HL-60 (cell line): ENCODE results near the gene CDKL1.

Experiments used
- DNase-seq, 2 experiments: peaks; one replicate each; pipeline ENCODE4 v3.0.0-alpha.2; 2010 to 2020; ENCODE audit warnings: low read depth in 1 of 2, low spot score in 1 of 2
- H3K27ac ChIP-seq: fragments of 250-450 bp; sonication (Bioruptor Pico); replicated peaks from 2 replicates; pipeline ENCODE4 v1.5.1; 2020; ENCODE audit warnings: mild to moderate bottlenecking, moderate library complexity
- H3K27me3 ChIP-seq: fragments of 250-450 bp; sonication (Bioruptor Pico); 2 replicates; pipeline ENCODE4 v1.5.1; 2021; ENCODE audit warnings: mild to moderate bottlenecking, moderate library complexity; ENCODE audit not compliant: insufficient read depth, poor library complexity, severe bottlenecking
- H3K4me3 ChIP-seq: replicated peaks from 2 replicates; pipeline ENCODE4 v1.5.1; 2011; ENCODE audit warnings: mild to moderate bottlenecking, control low read depth, low read length; ENCODE audit not compliant: insufficient read depth
- GABPA ChIP-seq: IDR thresholded peaks from 2 replicates; pipeline ENCODE4 v1.6.1; 2012; ENCODE audit warnings: low read depth
- POLR2AphosphoS5 ChIP-seq: IDR thresholded peaks from 2 replicates; pipeline ENCODE4 v1.6.1; 2012; ENCODE audit warnings: low read depth
- REST ChIP-seq: IDR thresholded peaks from 2 replicates; pipeline ENCODE4 v1.6.1; 2012; ENCODE audit warnings: low read depth; ENCODE audit not compliant: insufficient replicate concordance
- SPI1 ChIP-seq: IDR thresholded peaks from 2 replicates; pipeline ENCODE4 v1.6.1; 2012; ENCODE audit warnings: low read depth, mild to moderate bottlenecking, borderline replicate concordance
- TF ChIP-seq, protein P1 (sequence below): IDR thresholded peaks from one replicate; pipeline ENCODE4 v1.5.1; 2011; ENCODE audit warnings: low read length, control low read depth, inconsistent platforms; ENCODE audit not compliant: insufficient read depth

The CDKL1 gene

DNA sequence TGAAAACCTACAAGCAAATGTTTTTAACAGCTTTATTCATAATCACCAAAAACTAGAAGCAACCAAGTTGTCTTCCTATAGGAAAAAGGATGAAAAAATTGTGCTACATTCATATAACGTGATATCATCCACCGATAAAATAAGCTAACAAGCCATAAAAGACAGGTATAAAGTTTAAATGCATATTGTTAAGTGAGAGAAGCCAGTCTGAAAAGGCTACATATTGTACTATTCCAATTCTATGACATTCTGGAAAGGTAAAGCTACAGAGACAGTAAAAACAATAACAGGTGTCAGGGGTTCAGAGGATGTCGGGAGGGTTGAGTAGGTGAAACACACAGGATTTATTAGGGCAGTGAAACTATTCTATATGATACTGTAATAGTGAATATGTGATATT, 22.7 kb downstream of the CDKL1 start:
- no peak overlapping the region for H3K4me3 ChIP-seq
- TF ChIP-seq GABPA (no peak), REST (no peak), SPI1 (no peak), POLR2AphosphoS5 (no peak)
- TF ChIP-seq, protein P1, sequence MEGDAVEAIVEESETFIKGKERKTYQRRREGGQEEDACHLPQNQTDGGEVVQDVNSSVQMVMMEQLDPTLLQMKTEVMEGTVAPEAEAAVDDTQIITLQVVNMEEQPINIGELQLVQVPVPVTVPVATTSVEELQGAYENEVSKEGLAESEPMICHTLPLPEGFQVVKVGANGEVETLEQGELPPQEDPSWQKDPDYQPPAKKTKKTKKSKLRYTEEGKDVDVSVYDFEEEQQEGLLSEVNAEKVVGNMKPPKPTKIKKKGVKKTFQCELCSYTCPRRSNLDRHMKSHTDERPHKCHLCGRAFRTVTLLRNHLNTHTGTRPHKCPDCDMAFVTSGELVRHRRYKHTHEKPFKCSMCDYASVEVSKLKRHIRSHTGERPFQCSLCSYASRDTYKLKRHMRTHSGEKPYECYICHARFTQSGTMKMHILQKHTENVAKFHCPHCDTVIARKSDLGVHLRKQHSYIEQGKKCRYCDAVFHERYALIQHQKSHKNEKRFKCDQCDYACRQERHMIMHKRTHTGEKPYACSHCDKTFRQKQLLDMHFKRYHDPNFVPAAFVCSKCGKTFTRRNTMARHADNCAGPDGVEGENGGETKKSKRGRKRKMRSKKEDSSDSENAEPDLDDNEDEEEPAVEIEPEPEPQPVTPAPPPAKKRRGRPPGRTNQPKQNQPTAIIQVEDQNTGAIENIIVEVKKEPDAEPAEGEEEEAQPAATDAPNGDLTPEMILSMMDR, result no peak

GRCh38 chr14:50371546-50371945, 25.1 kb downstream of the CDKL1 start:
- H3K27me3 ChIP-seq, result no peaks in the 10 kb centered on the region
- DNase-seq, result no peak
- no peak overlapping the region for H3K27ac ChIP-seq
- TF ChIP-seq, protein P1, result no peak
- TF ChIP-seq GABPA, result no peak
- TF ChIP-seq REST, result no peak
- no peak for TF ChIP-seq POLR2AphosphoS5
- no peak for TF ChIP-seq SPI1
- H3K4me3 ChIP-seq, result no peak overlapping the region

More for the DNA sequence above, 22.7 kb downstream of the CDKL1 start:
- Histone ChIP-seq H3K27ac (no peak overlapping the region), H3K27me3 (no peaks in the 10 kb centered on the region)
- DNase-seq, result no peak

DNA sequence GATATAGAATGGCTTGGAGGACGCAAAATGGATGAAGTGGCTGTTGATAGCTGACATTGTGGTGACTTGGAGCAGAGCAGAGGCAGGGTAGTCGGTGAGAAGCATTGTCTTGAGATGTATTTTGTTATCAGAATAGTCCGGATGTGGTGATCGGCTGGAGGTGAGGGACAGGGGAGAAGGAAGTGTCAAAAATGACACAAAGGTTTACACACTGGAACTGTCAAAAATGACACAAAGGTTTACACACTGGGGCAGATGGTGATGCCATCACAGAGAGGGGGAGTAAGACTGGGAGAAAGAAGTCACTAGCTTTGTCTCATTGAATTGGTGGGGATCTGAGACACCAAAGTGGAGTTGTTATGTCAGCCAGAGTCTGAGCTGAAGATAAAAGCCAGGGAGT, 30.1 kb downstream of the CDKL1 start:
- Histone ChIP-seq H3K4me3 (no peak overlapping the region), H3K27ac (no peak overlapping the region), H3K27me3 (no peaks in the 10 kb centered on the region)
- TF ChIP-seq, protein P1, result no peak
- TF ChIP-seq REST (no peak), GABPA (no peak), POLR2AphosphoS5 (no peak), SPI1 (no peak)
- DNase-seq, result no peak
